Neural progenitor cell (in vitro differentiated cells): Measurements from ENCODE around the gene PRKCB. TPM values are rescaled to one million over a fixed set of nuclear protein-coding genes. Genes with fewer than 3 reads are reported as not detected.

ENCODE experiments used
- DNase-seq: peaks from one replicate; pipeline ENCODE4 v3.0.0-alpha.2; 2016; ENCODE audit warnings: low spot score
- H2AFZ ChIP-seq: fragments of 200-600 bp; sonication (generic); replicated peaks from 2 replicates; pipeline ENCODE4 v1.6.1; 2016; ENCODE audit warnings: antibody characterized with exemption
- H3F3A ChIP-seq: fragments of 200-600 bp; sonication (generic); 2 replicates; pipeline ENCODE4 v1.6.1; 2016; ENCODE audit warnings: antibody characterized with exemption, low read depth
- H3K27ac ChIP-seq: fragments of 200-600 bp; sonication (generic); 2 replicates; pipeline ENCODE4 v1.5.1; 2016; ENCODE audit warnings: mild to moderate bottlenecking
- H3K27me3 ChIP-seq: fragments of 200-600 bp; sonication (generic); 2 replicates; pipeline ENCODE4 v1.6.1; 2016; ENCODE audit warnings: mild to moderate bottlenecking, moderate library complexity
- H3K36me3 ChIP-seq: fragments of 200-600 bp; sonication (generic); 2 replicates; pipeline ENCODE4 v1.5.1; 2016
- H3K4me1 ChIP-seq: fragments of 200-600 bp; sonication (generic); 2 replicates; pipeline ENCODE4 v1.6.1; 2016; ENCODE audit warnings: mixed run types
- H3K4me2 ChIP-seq: fragments of 200-600 bp; sonication (generic); 2 replicates; pipeline ENCODE4 v1.6.1; 2016
- H3K4me3 ChIP-seq: fragments of 200-600 bp; sonication (generic); 2 replicates; pipeline ENCODE4 v1.5.1; 2016
- H3K79me2 ChIP-seq: fragments of 200-600 bp; sonication (generic); 2 replicates; pipeline ENCODE4 v1.6.1; 2016; ENCODE audit warnings: low read depth
- H3K9ac ChIP-seq: fragments of 200-600 bp; sonication (generic); 2 replicates; pipeline ENCODE4 v1.6.1; 2016
- H3K9me3 ChIP-seq: fragments of 200-600 bp; sonication (generic); 2 replicates; pipeline ENCODE4 v1.5.1; 2016; ENCODE audit warnings: low read depth
- H4K20me1 ChIP-seq: fragments of 200-600 bp; sonication (generic); 2 replicates; pipeline ENCODE4 v1.6.1; 2016; ENCODE audit warnings: low read depth
- H3K27ac Mint-ChIP-seq: 3 replicates; pipeline ENCODE4 v1.8.0; 2021; ENCODE audit warnings: mixed read lengths
- H3K27me3 Mint-ChIP-seq: 2 replicates; pipeline ENCODE4 v1.8.0; 2022; ENCODE audit warnings: low read depth, mild to moderate bottlenecking, inconsistent platforms, moderate library complexity, mixed read lengths; ENCODE audit not compliant: insufficient read depth
- H3K36me3 Mint-ChIP-seq: 3 replicates; pipeline ENCODE4 v1.8.0; 2021; ENCODE audit warnings: mixed read lengths
- H3K4me1 Mint-ChIP-seq: 3 replicates; pipeline ENCODE4 v1.8.0; 2021; ENCODE audit warnings: mixed read lengths
- H3K4me3 Mint-ChIP-seq: 3 replicates; pipeline ENCODE4 v1.8.0; 2021; ENCODE audit warnings: mild to moderate bottlenecking, moderate library complexity, mixed read lengths
- H3K9me3 Mint-ChIP-seq: 3 replicates; pipeline ENCODE4 v1.8.0; 2020; ENCODE audit warnings: mixed read lengths
- CTCF ChIP-seq: fragments of 200-600 bp; sonication (generic); IDR thresholded peaks from 2 replicates; pipeline ENCODE4 v1.5.1; 2017; ENCODE audit warnings: antibody characterized with exemption, mild to moderate bottlenecking
- EZH2 ChIP-seq: fragments of 200-600 bp; sonication (generic); IDR thresholded peaks from 2 replicates; pipeline ENCODE4 v1.6.1; 2017; ENCODE audit warnings: antibody characterized with exemption, mild to moderate bottlenecking, moderate library complexity
- EZH2phosphoT487 ChIP-seq: fragments of 200-600 bp; sonication (generic); IDR thresholded peaks from 2 replicates; pipeline ENCODE4 v1.6.1; 2017; ENCODE audit warnings: antibody characterized with exemption
- total RNA-seq: library from RNA; depleted of rRNA; stranded (reverse); fragments of >200 nt; gene quantifications from 2 replicates; pipeline ENCODE4 v1.2.3, GENCODE V29; 2015; ENCODE audit warnings: low replicate concordance

The PRKCB gene
- total RNA-seq, 1 donor from 2014 or later = 9.5 TPM

DNA sequence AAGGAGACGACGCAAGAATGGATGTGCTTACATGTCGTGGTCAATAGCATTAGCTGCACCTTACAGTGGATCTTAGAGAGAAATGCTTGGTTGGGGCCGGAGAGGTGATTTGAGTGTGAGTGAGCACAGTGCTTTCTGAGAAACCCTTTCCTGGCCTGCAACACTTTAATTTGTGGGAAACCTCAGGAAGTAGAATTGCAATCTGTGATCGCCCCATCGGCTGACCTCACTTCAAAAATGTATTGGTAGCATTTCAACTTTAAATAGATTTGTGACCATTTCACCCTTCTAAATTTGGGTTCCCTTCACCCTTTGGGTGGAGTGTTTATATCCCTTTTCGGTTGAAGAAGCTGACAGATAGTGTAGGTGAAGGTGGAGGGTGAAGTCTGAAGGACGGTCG, 13.2 kb downstream of the PRKCB start:
- Mint-ChIP-seq H3K4me3 (no peak overlapping the region), H3K27ac (no peak overlapping the region), H3K4me1 (no peaks in the 10 kb centered on the region), H3K9me3 (no peaks in the 10 kb centered on the region), H3K36me3 (no peaks in the 10 kb centered on the region), H3K27me3 (peaks cover 3% of the 10 kb centered on the region)
- H3K79me2 ChIP-seq = no peaks in the 10 kb centered on the region
- H3K9me3 ChIP-seq = no peaks in the 10 kb centered on the region
- H3K36me3 ChIP-seq = no peaks in the 10 kb centered on the region
- no peak overlapping the region for H2AFZ ChIP-seq
- no peaks in the 10 kb centered on the region for H4K20me1 ChIP-seq
- H3K27me3 ChIP-seq = no peaks in the 10 kb centered on the region
- H3K4me2 ChIP-seq = no peak overlapping the region
- no peak for TF ChIP-seq EZH2
- TF ChIP-seq CTCF = no peak
- TF ChIP-seq EZH2phosphoT487 = no peak
- H3K4me1 ChIP-seq = no peaks in the 10 kb centered on the region
- no peak overlapping the region for H3K4me3 ChIP-seq
- no peak overlapping the region for H3K27ac ChIP-seq
- no peak overlapping the region for H3K9ac ChIP-seq
- no peak for DNase-seq
- no peaks in the 10 kb centered on the region for H3F3A ChIP-seq

DNA sequence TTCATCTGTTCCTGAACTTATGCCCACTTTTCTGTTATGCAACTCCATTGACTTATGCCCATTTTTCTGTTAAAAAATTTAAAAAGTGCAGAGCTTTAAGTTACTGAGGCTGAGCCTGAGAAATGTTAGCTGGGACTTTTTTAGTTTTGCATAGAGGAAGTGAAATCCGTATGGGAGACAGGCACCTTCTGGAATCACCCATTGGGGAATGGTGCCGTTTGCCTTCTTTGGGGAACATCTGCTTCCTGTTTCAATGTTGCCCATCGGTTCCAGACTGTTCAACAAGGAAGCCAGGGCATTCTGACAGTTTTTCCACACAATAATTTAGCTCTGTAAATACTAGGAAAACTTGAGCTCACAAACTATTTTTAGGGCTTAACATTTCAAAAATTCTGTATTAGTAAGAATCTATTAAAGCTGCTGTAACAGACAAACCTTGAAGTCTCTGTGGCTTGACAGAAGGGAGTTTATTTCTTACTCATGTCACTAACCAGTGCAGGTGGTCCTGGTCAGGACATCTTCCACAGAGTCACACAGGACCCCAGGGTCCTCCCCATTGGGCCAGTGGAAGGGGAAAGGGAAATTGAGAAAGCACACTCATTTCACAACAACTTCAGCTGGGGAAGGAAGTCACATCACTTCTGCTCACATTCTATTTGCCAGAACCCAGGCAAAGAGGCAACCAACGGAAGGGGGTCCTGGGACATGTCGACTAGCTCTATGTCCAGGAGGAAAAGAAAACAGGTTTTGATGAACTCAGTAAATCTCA, 17.2 kb downstream of the PRKCB start:
- no peaks in the 10 kb centered on the region for H4K20me1 ChIP-seq
- peaks cover 20% of the 10 kb centered on the region for H3K4me1 ChIP-seq
- Mint-ChIP-seq H3K36me3 (no peaks in the 10 kb centered on the region), H3K27ac (no peak overlapping the region), H3K27me3 (no peaks in the 10 kb centered on the region), H3K9me3 (no peaks in the 10 kb centered on the region), H3K4me1 (peaks cover 14% of the 10 kb centered on the region), H3K4me3 (no peak overlapping the region)
- H3K27me3 ChIP-seq = no peaks in the 10 kb centered on the region
- H3K9me3 ChIP-seq = no peaks in the 10 kb centered on the region
- no peak overlapping the region for H3K9ac ChIP-seq
- H3K4me2 ChIP-seq = no peak overlapping the region
- TF ChIP-seq CTCF (no peak), EZH2 (no peak)
- H3F3A ChIP-seq = no peaks in the 10 kb centered on the region
- no peak for DNase-seq
- H3K4me3 ChIP-seq = no peak overlapping the region
- H3K36me3 ChIP-seq = no peaks in the 10 kb centered on the region
- H3K27ac ChIP-seq = no peak overlapping the region
- H2AFZ ChIP-seq = no peak overlapping the region
- H3K79me2 ChIP-seq = no peaks in the 10 kb centered on the region

DNA sequence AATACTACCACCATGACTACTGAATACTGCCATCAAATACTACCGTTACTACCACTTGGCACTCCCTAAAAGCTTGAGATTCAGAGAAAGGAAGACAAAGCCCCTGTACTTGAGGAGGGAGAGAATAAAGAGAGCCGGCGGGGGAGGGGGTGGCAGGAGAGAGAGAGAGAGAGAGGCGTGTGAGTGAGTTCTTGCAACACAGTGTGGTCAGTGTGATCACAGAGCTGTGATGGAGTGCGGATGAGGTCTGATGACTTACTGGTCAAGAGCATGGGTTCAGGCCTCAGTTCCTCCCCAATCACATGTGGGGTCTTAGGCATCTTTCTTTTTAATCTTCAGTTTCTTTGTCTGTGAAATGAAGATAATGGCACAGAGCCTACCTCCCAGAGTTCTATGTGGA, 19.2 kb downstream of the PRKCB start:
- H3K9me3 ChIP-seq = no peaks in the 10 kb centered on the region
- Mint-ChIP-seq H3K27ac (no peak overlapping the region), H3K36me3 (no peaks in the 10 kb centered on the region), H3K4me3 (no peak overlapping the region), H3K4me1 (peaks cover 20% of the 10 kb centered on the region), H3K9me3 (no peaks in the 10 kb centered on the region), H3K27me3 (no peaks in the 10 kb centered on the region)
- no peaks in the 10 kb centered on the region for H4K20me1 ChIP-seq
- peaks cover 20% of the 10 kb centered on the region for H3K4me1 ChIP-seq
- no peak overlapping the region for H2AFZ ChIP-seq
- no peak overlapping the region for H3K4me2 ChIP-seq
- no peaks in the 10 kb centered on the region for H3K36me3 ChIP-seq
- H3K4me3 ChIP-seq = no peak overlapping the region
- H3K79me2 ChIP-seq = no peaks in the 10 kb centered on the region
- TF ChIP-seq CTCF (no peak), EZH2phosphoT487 (no peak), EZH2 (no peak)
- no peak overlapping the region for H3K9ac ChIP-seq
- H3F3A ChIP-seq = no peaks in the 10 kb centered on the region
- no peak overlapping the region for H3K27ac ChIP-seq
- peaks cover 15% of the 10 kb centered on the region for H3K27me3 ChIP-seq
- DNase-seq = no peak
